Endothelial cell of hepatic sinusoid (primary cell): Measurements from ENCODE around the gene NDUFB7.
"Not testable (repeated sequence)": the region's sequence is repeated elsewhere in the genome, so short reads cannot be mapped to it uniquely, and the experiment has no call there.

ENCODE experiments used
- in situ Hi-C: cut with HindIII; loops from 2 replicates; pipeline ENCODE4 v1.10.0; 2017; ENCODE audit warnings: low sequenced_read_pairs

The NDUFB7 gene

GRCh38 chr19:14554382-14554812 lies 17.5 kb downstream of the NDUFB7 start:
- in situ Hi-C loops, result no loop called here

- in situ Hi-C loops, result no loop called here
Measured at GRCh38 chr19:14553939-14554243, 18.0 kb downstream of the NDUFB7 start.

- in situ Hi-C loops, result no loop called here
Measured at GRCh38 chr19:14553042-14553938, 18.6 kb downstream of the NDUFB7 start.

GRCh38 chr19:14552006-14552360 lies 19.9 kb downstream of the NDUFB7 start:
- in situ Hi-C loops, result not testable (repeated sequence)

- in situ Hi-C loops, result not testable (repeated sequence)
Measured at GRCh38 chr19:14551134-14552005, 20.5 kb downstream of the NDUFB7 start.

- in situ Hi-C loops, result no loop called here
Measured at GRCh38 chr19:14550201-14550754, 21.6 kb downstream of the NDUFB7 start.

- in situ Hi-C loops, result no loop called here
Measured at GRCh38 chr19:14545716-14546082, 26.2 kb downstream of the NDUFB7 start.

- in situ Hi-C loops, result no loop called here
Measured at GRCh38 chr19:14544977-14545715, 26.7 kb downstream of the NDUFB7 start.

GRCh38 chr19:14544047-14544446 lies 27.8 kb downstream of the NDUFB7 start:
- in situ Hi-C loops, result no loop called here

GRCh38 chr19:14542711-14543328 lies 29.0 kb downstream of the NDUFB7 start:
- in situ Hi-C loops, result no loop called here

- in situ Hi-C loops, result not testable (repeated sequence)
Measured at GRCh38 chr19:14541979-14542378, 29.9 kb downstream of the NDUFB7 start.

- in situ Hi-C loops, result no loop called here
Measured at GRCh38 chr19:14540741-14541525, 30.9 kb downstream of the NDUFB7 start.

- in situ Hi-C loops, result no loop called here
Measured at GRCh38 chr19:14536926-14537692, 34.8 kb downstream of the NDUFB7 start.

- in situ Hi-C loops, result no loop called here
Measured at GRCh38 chr19:14533450-14533849, 38.4 kb downstream of the NDUFB7 start.

GRCh38 chr19:14530506-14530905 lies 41.4 kb downstream of the NDUFB7 start:
- in situ Hi-C loops, result no loop called here

GRCh38 chr19:14530005-14530348 lies 41.9 kb downstream of the NDUFB7 start:
- in situ Hi-C loops, result no loop called here

- in situ Hi-C loops, result no loop called here
Measured at GRCh38 chr19:14529254-14530004, 42.4 kb downstream of the NDUFB7 start, which contains the start of gene TECR. TSS of gene TECR (plus strand) at chr19:14529594. CDS start at chr19:14529697, 103 bp downstream.
